HG02943 (cell line): ENCODE results near the gene SNRPD3.
"Not testable (repeated sequence)": the region's sequence is repeated elsewhere in the genome, so short reads cannot be mapped to it uniquely, and the experiment has no call there.

Experiments used
- ATAC-seq: cut with Tn5 transposase; IDR thresholded peaks from one replicate; pipeline ENCODE4 v1.9.1; 2021; ENCODE audit warnings: mild to moderate bottlenecking, low read depth, moderate library complexity; ENCODE audit not compliant: unreplicated experiment

SNRPD3 gene

DNA sequence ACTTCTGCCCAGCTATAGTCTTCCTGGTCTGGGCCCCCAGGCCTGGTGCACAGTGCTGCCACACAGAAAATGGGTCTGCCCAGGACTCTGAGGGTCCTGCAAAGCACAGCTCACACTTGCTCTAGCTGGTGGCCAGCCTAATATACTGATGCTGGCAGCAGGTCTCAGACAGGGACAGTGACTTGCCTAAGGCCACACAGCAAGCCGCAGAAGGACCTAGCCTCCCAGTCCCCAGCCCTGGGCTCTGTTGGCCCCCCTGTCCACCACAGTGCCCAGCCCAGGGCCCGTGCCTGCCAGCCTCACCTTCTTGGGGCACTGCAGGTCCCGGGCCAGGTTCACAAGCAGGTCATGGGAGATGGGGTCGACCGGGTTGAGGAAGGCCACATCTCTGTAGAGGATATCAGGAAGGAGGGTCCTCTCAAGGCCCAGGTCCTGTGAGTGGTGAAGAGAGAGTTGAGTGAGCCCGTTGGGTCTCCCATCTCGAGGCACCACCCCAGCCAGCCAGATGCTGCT, 33.8 kb downstream of the SNRPD3 start:
- no peak for ATAC-seq

DNA sequence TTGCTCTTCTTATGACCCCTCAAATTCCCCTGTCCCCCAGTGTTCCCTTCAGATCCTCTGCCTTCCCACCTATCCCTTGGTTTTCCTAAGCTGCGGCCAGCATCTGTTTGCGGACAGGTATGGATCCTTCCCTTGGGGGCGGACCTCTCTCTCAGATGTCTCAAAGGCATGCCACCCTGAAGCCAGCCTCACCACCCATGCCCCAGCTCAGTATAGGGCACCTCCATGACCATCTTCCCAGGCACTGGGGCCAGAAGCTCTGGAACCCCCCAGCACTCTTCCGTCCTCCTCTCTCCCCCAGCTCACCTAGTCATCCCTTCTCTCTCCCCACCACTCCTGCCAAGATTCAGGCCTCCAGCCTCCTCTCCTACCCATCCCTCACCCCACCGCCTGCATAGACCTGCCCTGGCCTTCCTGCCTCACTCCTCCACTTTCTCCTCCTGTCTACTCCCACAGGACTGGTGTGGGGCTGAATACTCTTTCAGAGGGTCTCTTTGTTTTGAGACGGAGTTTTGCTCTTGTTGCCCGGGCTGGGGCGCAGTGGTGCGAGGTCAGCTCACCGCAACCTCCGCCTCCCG, 34.9 kb downstream of the SNRPD3 start:
- ATAC-seq: no peak

- no peak for ATAC-seq
Observed at GRCh38 chr22:24591286-24591830, 35.6 kb downstream of the SNRPD3 start.

DNA sequence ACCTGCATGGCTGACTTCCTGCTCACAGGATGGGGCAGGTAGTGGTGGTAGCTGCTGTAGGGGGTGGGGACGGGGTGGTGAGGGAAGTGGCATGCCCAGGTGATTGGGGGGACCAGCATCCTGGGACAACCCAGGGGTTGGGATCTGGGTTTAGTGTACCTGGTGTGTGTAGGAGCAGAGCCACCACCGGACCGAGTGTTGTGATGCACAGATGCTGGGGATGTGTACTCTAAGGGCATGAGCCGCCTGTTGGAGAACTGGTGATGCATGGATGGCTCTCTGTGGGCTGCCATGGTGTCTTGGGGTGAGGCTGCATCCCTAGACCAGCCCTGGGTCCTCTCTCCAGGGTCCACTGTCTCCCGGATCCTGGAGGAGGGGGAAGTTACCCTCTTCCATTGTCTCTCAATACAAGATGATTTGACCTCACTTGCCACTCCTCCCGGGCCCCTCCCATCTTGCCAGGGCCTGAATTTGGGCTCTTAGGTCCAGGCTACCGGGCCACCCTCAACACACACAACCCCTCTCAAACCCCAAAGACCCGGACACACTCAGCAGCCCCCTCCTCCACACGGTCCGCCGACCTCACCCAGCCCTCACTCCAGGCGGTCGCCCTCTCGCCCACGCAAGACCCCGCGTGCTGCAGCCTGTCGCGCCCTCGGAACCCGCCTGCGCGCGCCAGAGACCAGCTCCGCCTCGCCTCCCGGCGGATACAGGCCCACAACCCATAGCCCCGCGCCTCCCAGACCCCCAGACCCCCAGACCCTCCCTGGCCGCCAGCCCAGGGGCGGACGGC, 36.5 kb downstream of the SNRPD3 start:
- ATAC-seq: no peak

DNA sequence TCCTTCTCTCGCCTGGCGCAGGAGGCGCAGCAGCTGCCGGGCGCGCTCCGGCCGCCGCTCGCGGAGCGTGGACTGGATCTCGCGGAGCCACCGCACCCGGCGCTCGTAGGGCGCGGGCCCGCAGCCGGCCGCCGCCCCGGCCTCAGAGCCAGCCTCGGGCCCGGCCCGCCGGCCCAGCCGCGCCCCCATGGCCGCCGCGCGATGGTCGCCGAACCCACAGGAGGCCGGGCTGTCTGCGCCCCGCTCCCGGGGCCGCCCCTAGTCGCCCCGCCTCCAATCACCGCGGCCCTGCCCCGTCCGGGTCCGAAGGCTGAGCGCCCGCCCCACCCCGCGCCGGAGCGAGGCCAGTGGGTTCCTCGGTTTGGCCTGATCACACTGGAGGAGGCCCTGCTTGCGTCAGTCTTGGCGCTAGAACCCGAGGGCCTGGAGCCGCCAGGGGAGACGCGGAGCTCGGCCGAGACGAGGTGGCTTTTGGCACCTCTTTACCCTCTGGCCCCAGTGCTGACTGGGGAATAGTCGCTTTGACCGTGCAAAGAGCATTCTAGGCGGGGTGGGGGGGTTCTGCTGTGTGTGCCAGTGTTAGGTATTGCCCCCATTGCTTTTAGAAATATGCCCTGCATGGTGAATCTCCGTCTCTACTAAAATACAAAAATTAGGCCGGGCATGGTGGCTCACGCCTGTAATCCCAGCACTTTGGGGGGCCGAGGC, 37.2 kb downstream of the SNRPD3 start, which contains the start of gene LRRC75B:
Gene LRRC75B (minus strand): TSS at position 223 of the 708 bp plus-strand sequence. CDS start 34 bp downstream, at position 189.
- no peak for ATAC-seq

DNA sequence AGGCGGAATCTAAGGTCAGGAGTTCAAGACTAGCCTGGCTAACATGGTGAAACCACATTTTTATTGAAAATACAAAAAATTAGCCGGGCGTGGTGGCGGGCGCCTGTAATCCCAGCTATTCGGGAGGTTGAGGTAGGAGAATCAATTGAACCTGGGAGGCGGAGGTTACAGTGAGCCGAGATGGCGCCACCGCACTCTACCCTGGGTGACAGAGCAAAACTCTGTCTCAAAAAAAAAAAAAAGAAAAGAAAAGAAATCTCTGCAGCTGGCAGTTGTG, 37.7 kb downstream of the SNRPD3 start:
- not testable (repeated sequence) for ATAC-seq

DNA sequence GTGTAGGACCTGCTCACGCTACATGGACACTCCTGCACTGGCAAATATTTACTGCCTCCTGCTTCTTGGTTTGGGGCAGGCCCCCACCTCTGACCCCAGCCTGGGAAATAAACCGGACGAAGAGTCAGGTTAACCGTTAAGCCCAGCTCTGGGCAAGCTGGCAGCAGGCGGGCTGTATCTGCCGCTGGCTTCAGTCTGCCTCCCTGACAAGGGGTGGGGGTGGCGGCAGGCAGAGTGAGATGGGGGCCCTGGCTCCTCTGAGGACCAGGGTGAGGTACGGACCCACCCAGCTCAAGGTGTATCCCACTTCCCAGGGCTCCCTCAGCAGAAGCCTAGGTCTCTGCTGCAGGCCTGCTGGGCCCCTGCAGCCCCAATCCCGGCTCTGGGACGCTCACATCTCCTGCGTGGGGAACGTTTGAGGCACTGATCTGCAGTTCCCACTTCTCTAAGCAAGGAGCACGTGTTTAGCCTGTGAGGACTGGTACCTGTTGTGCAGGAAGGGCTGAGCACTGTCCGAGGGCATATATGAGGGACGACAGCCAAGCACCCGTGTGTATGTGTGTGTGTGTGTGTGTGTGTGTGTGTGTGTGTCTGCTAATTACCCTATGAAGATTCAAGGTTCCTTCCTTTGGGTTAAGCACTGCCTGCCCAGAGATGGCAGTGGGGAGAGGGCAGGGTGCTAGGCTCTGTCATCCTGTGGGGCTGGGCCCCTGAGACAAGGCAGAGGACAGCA, 38.2 kb downstream of the SNRPD3 start:
- no peak for ATAC-seq

GRCh38 chr22:24594569-24595120, 38.8 kb downstream of the SNRPD3 start:
- ATAC-seq: no peak

- ATAC-seq: no peak
Observed at GRCh38 chr22:24595228-24595627, 39.4 kb downstream of the SNRPD3 start.

- ATAC-seq: no peak
Observed at GRCh38 chr22:24595863-24596262, 40.1 kb downstream of the SNRPD3 start.

DNA sequence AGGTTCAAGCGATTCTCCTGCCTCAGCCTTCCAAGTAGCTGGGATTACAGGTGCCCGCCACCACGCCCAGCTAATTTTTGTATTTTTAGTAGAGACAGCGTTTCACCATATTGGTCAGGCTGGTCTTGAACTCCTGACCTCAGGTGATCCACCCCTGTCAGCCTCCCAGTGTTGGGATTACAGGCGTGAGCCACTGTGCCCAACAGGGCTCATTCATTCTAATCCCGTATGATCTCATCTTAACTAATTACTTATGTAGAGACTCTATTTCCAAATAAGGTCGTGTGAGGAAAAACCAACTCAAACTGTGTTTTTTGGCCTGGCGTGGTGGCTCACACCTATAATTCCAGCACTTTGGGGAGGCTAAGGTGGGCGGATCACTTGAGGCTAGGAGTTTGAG, 41.3 kb downstream of the SNRPD3 start:
- ATAC-seq: not testable (repeated sequence)

DNA sequence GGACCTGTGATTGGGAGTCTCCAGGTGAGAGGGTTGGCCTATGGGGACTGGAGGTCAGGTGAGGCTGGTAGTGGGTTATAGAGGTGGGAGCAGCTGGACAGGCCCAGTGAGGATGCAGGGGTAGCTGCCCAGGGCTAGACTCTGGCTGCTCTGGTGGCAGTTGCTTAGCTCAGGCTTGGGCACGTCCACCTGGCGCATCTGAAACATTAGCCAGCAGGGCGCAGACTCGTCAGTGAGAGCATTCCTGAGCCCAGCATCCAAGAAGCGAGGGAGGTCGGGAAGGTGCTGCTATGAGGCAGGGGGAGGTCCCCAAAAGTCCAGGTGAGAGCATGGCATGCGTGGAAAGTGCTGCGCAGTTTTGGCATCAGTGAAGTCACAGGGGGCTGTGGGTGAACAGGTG, 43.7 kb downstream of the SNRPD3 start:
- no peak for ATAC-seq

GRCh38 chr22:24599958-24600715, 44.3 kb downstream of the SNRPD3 start:
- ATAC-seq: not testable (repeated sequence)

GRCh38 chr22:24601217-24602104, 45.7 kb downstream of the SNRPD3 start:
- ATAC-seq: no peak

- ATAC-seq: not testable (repeated sequence)
Observed at GRCh38 chr22:24602105-24602749, 46.4 kb downstream of the SNRPD3 start.

DNA sequence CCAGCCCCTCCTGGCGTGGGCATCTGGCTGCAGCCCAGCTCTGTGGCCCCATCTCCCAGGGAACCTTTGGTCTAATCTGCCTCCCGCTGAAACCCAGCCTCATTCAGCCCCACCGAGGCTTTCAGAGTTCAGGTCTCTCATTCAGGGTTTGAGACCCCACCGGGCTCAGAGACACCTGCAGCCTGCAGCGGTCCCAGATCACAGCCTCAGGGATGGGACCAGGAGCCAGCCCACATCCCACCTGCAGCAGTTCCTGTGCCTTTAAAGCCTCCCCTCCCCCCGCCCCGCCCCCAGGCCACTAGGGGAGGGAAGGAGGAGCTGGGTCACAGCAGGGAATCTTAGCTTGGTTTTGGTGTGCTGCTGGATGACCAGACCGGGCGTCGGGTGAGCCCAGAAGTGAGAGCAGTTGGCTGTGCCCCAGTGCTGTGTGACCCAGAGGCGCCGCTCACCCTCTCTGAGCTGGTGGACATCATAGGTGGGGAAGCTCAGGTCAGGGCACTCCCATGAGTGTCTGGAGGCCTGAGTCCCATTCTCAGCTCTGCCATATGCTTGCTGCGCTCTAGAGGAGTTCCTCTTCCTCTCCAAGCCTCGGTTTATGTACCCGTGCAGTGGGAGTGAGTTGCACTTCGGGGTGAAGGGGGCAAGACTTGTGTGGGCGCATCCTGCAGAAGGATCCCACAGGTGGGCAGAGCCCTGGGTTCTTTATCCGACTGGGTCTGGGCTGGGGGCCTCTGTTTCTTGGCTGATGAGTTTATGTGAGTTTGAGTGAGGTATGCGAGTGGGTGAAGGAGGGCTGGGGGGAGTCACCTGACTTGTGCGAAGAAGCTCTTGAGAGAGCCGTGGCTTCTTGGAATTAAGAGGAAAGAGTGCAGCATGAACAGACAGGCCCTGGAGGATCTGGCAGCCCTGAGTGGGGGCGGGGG, 47.3 kb downstream of the SNRPD3 start, which contains the start of gene GGT1:
Gene GGT1 (plus strand): TSS at position 347 of the 923 bp plus-strand sequence. CDS start 7,889 bp downstream, outside the sequence.
- ATAC-seq: not testable (repeated sequence)
